ENCODE results near the gene HDAC5. TPM values are rescaled to one million over a fixed set of nuclear protein-coding genes. Genes with fewer than 3 reads are reported as not detected.
"Not testable (repeated sequence)": the region's sequence is repeated elsewhere in the genome, so short reads cannot be mapped to it uniquely, and the experiment has no call there.

Gene HDAC5
- polyA plus RNA-seq, 1 donor from 2014 or later = 49.5 TPM

GRCh38 chr17:44062871-44063270, 60.6 kb downstream of the HDAC5 start:
- Mint-ChIP-seq H3K9me3 (no peaks in the 10 kb centered on the region), H3K27me3 (no peaks in the 10 kb centered on the region), H3K27ac (peak overlapping the region in 1 of 3 donors; percentile 53), H3K4me3 (no peak overlapping the region), H3K4me1 (peaks cover 17 to 30% (median 26%) of the 10 kb centered on the region in 3 donors), H3K36me3 (peaks cover 3% of the 10 kb centered on the region)

GRCh38 chr17:44061446-44061845, 62.0 kb downstream of the HDAC5 start:
- H3K4me3 Mint-ChIP-seq = no peak overlapping the region
- H3K27ac Mint-ChIP-seq = peak overlapping the region in 1 of 3 donors; percentile 25
- H3K36me3 Mint-ChIP-seq = peaks cover 3% of the 10 kb centered on the region
- H3K9me3 Mint-ChIP-seq = no peaks in the 10 kb centered on the region
- H3K27me3 Mint-ChIP-seq = no peaks in the 10 kb centered on the region
- peaks cover 12 to 22% (median 22%) of the 10 kb centered on the region in 3 donors for H3K4me1 Mint-ChIP-seq

- Mint-ChIP-seq H3K27ac (peak overlapping the region in 1 of 3 donors; percentile 23), H3K9me3 (no peaks in the 10 kb centered on the region), H3K4me1 (peaks cover 7 to 21% (median 16%) of the 10 kb centered on the region in 3 donors), H3K4me3 (no peak overlapping the region), H3K36me3 (peaks cover 3% of the 10 kb centered on the region), H3K27me3 (no peaks in the 10 kb centered on the region)
Observed at GRCh38 chr17:44059101-44059892, 64.1 kb downstream of the HDAC5 start.

- Mint-ChIP-seq H3K4me3 (peak overlapping the region in 1 of 4 donors; percentile 69), H3K27me3 (no peaks in the 10 kb centered on the region), H3K9me3 (no peaks in the 10 kb centered on the region), H3K27ac (peak overlapping the region in 2 of 3 donors; percentile 3 to 64), H3K4me1 (peaks cover 2 to 6% (median 2%) of the 10 kb centered on the region in 3 donors), H3K36me3 (peaks cover 6% of the 10 kb centered on the region)
Observed at GRCh38 chr17:44053125-44053872, 70.1 kb downstream of the HDAC5 start.

- Mint-ChIP-seq H3K36me3 (peaks cover 9% of the 10 kb centered on the region), H3K27ac (no peak overlapping the region), H3K27me3 (no peaks in the 10 kb centered on the region), H3K9me3 (no peaks in the 10 kb centered on the region), H3K4me1 (peaks cover 0 to 8% (median 2%) of the 10 kb centered on the region in 3 donors), H3K4me3 (no peak overlapping the region)
Observed at GRCh38 chr17:44049294-44050060, 74.0 kb downstream of the HDAC5 start.

GRCh38 chr17:44046893-44047292, 76.5 kb downstream of the HDAC5 start:
- not testable (repeated sequence) for H3K4me3 Mint-ChIP-seq, H3K9me3 Mint-ChIP-seq, H3K36me3 Mint-ChIP-seq, H3K4me1 Mint-ChIP-seq, H3K27me3 Mint-ChIP-seq
- H3K27ac Mint-ChIP-seq = peak overlapping the region in 1 of 3 donors; percentile 48

GRCh38 chr17:44045486-44045885, 78.0 kb downstream of the HDAC5 start:
- peaks cover 8 to 14% (median 8%) of the 10 kb centered on the region in 3 donors for H3K4me1 Mint-ChIP-seq
- no peaks in the 10 kb centered on the region for H3K27me3 Mint-ChIP-seq
- H3K9me3 Mint-ChIP-seq = no peaks in the 10 kb centered on the region
- H3K36me3 Mint-ChIP-seq = peaks cover 7% of the 10 kb centered on the region
- H3K27ac Mint-ChIP-seq = no peak overlapping the region
- H3K4me3 Mint-ChIP-seq = no peak overlapping the region

- Mint-ChIP-seq H3K4me1 (peaks cover 8 to 14% (median 9%) of the 10 kb centered on the region in 3 donors), H3K27me3 (no peaks in the 10 kb centered on the region), H3K9me3 (no peaks in the 10 kb centered on the region), H3K27ac (no peak overlapping the region), H3K4me3 (no peak overlapping the region), H3K36me3 (peaks cover 9% of the 10 kb centered on the region)
Observed at GRCh38 chr17:44044071-44044470, 79.4 kb downstream of the HDAC5 start.

- no peak overlapping the region for H3K4me3 Mint-ChIP-seq
- H3K27me3 Mint-ChIP-seq = no peaks in the 10 kb centered on the region
- no peaks in the 10 kb centered on the region for H3K9me3 Mint-ChIP-seq
- peaks cover 5% of the 10 kb centered on the region for H3K36me3 Mint-ChIP-seq
- H3K4me1 Mint-ChIP-seq = peaks cover 8 to 14% (median 9%) of the 10 kb centered on the region in 3 donors
- H3K27ac Mint-ChIP-seq = peak overlapping the region in 1 of 3 donors; percentile 46
Observed at GRCh38 chr17:44043272-44043696, 80.2 kb downstream of the HDAC5 start.

- H3K27ac Mint-ChIP-seq = no peak overlapping the region
- H3K27me3 Mint-ChIP-seq = no peaks in the 10 kb centered on the region
- H3K4me1 Mint-ChIP-seq = peaks cover 8 to 14% (median 9%) of the 10 kb centered on the region in 3 donors
- H3K9me3 Mint-ChIP-seq = no peaks in the 10 kb centered on the region
- peaks cover 4% of the 10 kb centered on the region for H3K36me3 Mint-ChIP-seq
- H3K4me3 Mint-ChIP-seq = no peak overlapping the region
Observed at GRCh38 chr17:44039829-44040635, 83.4 kb downstream of the HDAC5 start.

- Mint-ChIP-seq H3K4me1 (peaks cover 6 to 14% (median 7%) of the 10 kb centered on the region in 3 donors), H3K36me3 (peaks cover 8% of the 10 kb centered on the region), H3K27me3 (no peaks in the 10 kb centered on the region), H3K9me3 (no peaks in the 10 kb centered on the region), H3K4me3 (no peak overlapping the region), H3K27ac (no peak overlapping the region)
Observed at GRCh38 chr17:44038604-44039011, 84.8 kb downstream of the HDAC5 start.

- Mint-ChIP-seq H3K27ac (no peak overlapping the region), H3K4me3 (no peak overlapping the region), H3K27me3 (no peaks in the 10 kb centered on the region), H3K4me1 (peaks cover 6 to 16% (median 7%) of the 10 kb centered on the region in 3 donors), H3K36me3 (peaks cover 8% of the 10 kb centered on the region), H3K9me3 (no peaks in the 10 kb centered on the region)
Observed at GRCh38 chr17:44037471-44037870, 86.0 kb downstream of the HDAC5 start.

GRCh38 chr17:44034688-44035087, 88.8 kb downstream of the HDAC5 start:
- H3K4me1 Mint-ChIP-seq = peaks cover 0 to 11% (median 0%) of the 10 kb centered on the region in 3 donors
- not testable (repeated sequence) for H3K27ac Mint-ChIP-seq, H3K9me3 Mint-ChIP-seq, H3K4me3 Mint-ChIP-seq, H3K27me3 Mint-ChIP-seq, H3K36me3 Mint-ChIP-seq

- Mint-ChIP-seq H3K4me1 (peaks cover 0 to 10% (median 2%) of the 10 kb centered on the region in 3 donors), H3K4me3 (no peak overlapping the region)
Observed at GRCh38 chr17:44033861-44034408, 89.5 kb downstream of the HDAC5 start.

More at GRCh38 chr17:44033861-44034408, 89.5 kb downstream of the HDAC5 start:
- peaks cover 6% of the 10 kb centered on the region for H3K36me3 Mint-ChIP-seq
- peak overlapping the region in 1 of 3 donors; percentile 65 for H3K27ac Mint-ChIP-seq
- H3K27me3 Mint-ChIP-seq = no peaks in the 10 kb centered on the region
- no peaks in the 10 kb centered on the region for H3K9me3 Mint-ChIP-seq
